Central memory CD8-positive, alpha-beta T cell (primary cell): ENCODE results near the gene NDUFS7.
"Not testable (repeated sequence)": the region's sequence is repeated elsewhere in the genome, so short reads cannot be mapped to it uniquely, and the experiment has no call there.

Source experiments
- ATAC-seq: fragments of 150-1000 bp; cut with Tn5 transposase; replicated peaks from 2 replicates; pipeline ENCODE4 v1.10.0; 2022; ENCODE audit warnings: mild to moderate bottlenecking, moderate FRiP score, moderate number of reproducible peaks; ENCODE audit not compliant: poor library complexity, severe bottlenecking; ENCODE audit errors: extremely low read depth
- DNase-seq, 2 donors: peaks; one replicate each; pipeline ENCODE4 v3.0.0; 2021; ENCODE audit warnings: low spot score in 2 of 2
- H3K27ac Mint-ChIP-seq: one replicate; pipeline ENCODE4 v1.8.0; 2022; ENCODE audit warnings: low read depth, mild to moderate bottlenecking, moderate library complexity, mixed read lengths
- H3K27me3 Mint-ChIP-seq: one replicate; pipeline ENCODE4 v1.8.0; 2022; ENCODE audit warnings: mixed read lengths
- H3K36me3 Mint-ChIP-seq: one replicate; pipeline ENCODE4 v1.8.0; 2022; ENCODE audit warnings: mild to moderate bottlenecking, moderate library complexity, mixed read lengths; ENCODE audit not compliant: insufficient read depth
- H3K4me1 Mint-ChIP-seq: one replicate; pipeline ENCODE4 v1.8.0; 2022; ENCODE audit warnings: mixed read lengths
- H3K4me3 Mint-ChIP-seq: one replicate; pipeline ENCODE4 v1.8.0; 2022; ENCODE audit warnings: mild to moderate bottlenecking, moderate library complexity, mixed read lengths
- H3K9me3 Mint-ChIP-seq: one replicate; pipeline ENCODE4 v1.8.0; 2022; ENCODE audit warnings: mixed read lengths

NDUFS7 gene

GRCh38 chr19:1412995-1413800, 29.5 kb downstream of the NDUFS7 start:
- Mint-ChIP-seq H3K4me3 (peak overlapping the region; percentile 94), H3K9me3 (no peaks in the 10 kb centered on the region), H3K27me3 (no peaks in the 10 kb centered on the region), H3K27ac (peak overlapping the region; percentile 44), H3K4me1 (peaks cover 78% of the 10 kb centered on the region), H3K36me3 (peaks cover 53% of the 10 kb centered on the region)
- ATAC-seq (no peak), DNase-seq (no peak)

GRCh38 chr19:1416014-1416841, 32.5 kb downstream of the NDUFS7 start:
- Mint-ChIP-seq H3K36me3 (peaks cover 67% of the 10 kb centered on the region), H3K4me1 (peaks cover 52% of the 10 kb centered on the region), H3K4me3 (peak overlapping the region; percentile 60), H3K9me3 (no peaks in the 10 kb centered on the region), H3K27me3 (no peaks in the 10 kb centered on the region), H3K27ac (peak overlapping the region; percentile 84)
- DNase-seq (no peak), ATAC-seq (no peak)

- peak overlapping the region; percentile 65 for H3K27ac Mint-ChIP-seq
- peaks cover 65% of the 10 kb centered on the region for H3K36me3 Mint-ChIP-seq
- H3K27me3 Mint-ChIP-seq: no peaks in the 10 kb centered on the region
- no peaks in the 10 kb centered on the region for H3K9me3 Mint-ChIP-seq
- DNase-seq: no peak
- H3K4me3 Mint-ChIP-seq: no peak overlapping the region
- peaks cover 42% of the 10 kb centered on the region for H3K4me1 Mint-ChIP-seq
- no peak for ATAC-seq
Measured at GRCh38 chr19:1417145-1417544, 33.4 kb downstream of the NDUFS7 start.

- Mint-ChIP-seq H3K4me1 (peaks cover 38% of the 10 kb centered on the region), H3K27me3 (no peaks in the 10 kb centered on the region), H3K4me3 (no peak overlapping the region), H3K36me3 (peaks cover 67% of the 10 kb centered on the region), H3K27ac (peak overlapping the region; percentile 65), H3K9me3 (no peaks in the 10 kb centered on the region)
- DNase-seq: no peak
- no peak for ATAC-seq
Measured at GRCh38 chr19:1417681-1418495, 34.2 kb downstream of the NDUFS7 start.

- ATAC-seq: no peak
- no peak for DNase-seq
- no peak overlapping the region for H3K4me3 Mint-ChIP-seq
- H3K9me3 Mint-ChIP-seq: no peaks in the 10 kb centered on the region
- no peaks in the 10 kb centered on the region for H3K27me3 Mint-ChIP-seq
- H3K27ac Mint-ChIP-seq: no peak overlapping the region
- peaks cover 67% of the 10 kb centered on the region for H3K36me3 Mint-ChIP-seq
- peaks cover 38% of the 10 kb centered on the region for H3K4me1 Mint-ChIP-seq
Measured at GRCh38 chr19:1418496-1418775, 34.7 kb downstream of the NDUFS7 start.

- peaks cover 36% of the 10 kb centered on the region for H3K4me1 Mint-ChIP-seq
- no peak overlapping the region for H3K27ac Mint-ChIP-seq
- no peak for DNase-seq
- no peaks in the 10 kb centered on the region for H3K9me3 Mint-ChIP-seq
- H3K4me3 Mint-ChIP-seq: no peak overlapping the region
- H3K36me3 Mint-ChIP-seq: peaks cover 68% of the 10 kb centered on the region
- H3K27me3 Mint-ChIP-seq: no peaks in the 10 kb centered on the region
- no peak for ATAC-seq
Measured at GRCh38 chr19:1418951-1419738, 35.4 kb downstream of the NDUFS7 start.

- not testable (repeated sequence) for H3K9me3 Mint-ChIP-seq, H3K4me3 Mint-ChIP-seq, ATAC-seq, H3K27me3 Mint-ChIP-seq, H3K27ac Mint-ChIP-seq, DNase-seq
- Mint-ChIP-seq H3K36me3 (peaks cover 70% of the 10 kb centered on the region), H3K4me1 (peaks cover 32% of the 10 kb centered on the region)
Measured at GRCh38 chr19:1420085-1420484, 36.4 kb downstream of the NDUFS7 start.

- H3K27ac Mint-ChIP-seq: no peak overlapping the region
- H3K4me1 Mint-ChIP-seq: peaks cover 27% of the 10 kb centered on the region
- DNase-seq: no peak
- no peak overlapping the region for H3K4me3 Mint-ChIP-seq
- ATAC-seq: no peak
- peaks cover 69% of the 10 kb centered on the region for H3K36me3 Mint-ChIP-seq
- no peaks in the 10 kb centered on the region for H3K9me3 Mint-ChIP-seq
- no peaks in the 10 kb centered on the region for H3K27me3 Mint-ChIP-seq
Measured at GRCh38 chr19:1420590-1420989, 36.9 kb downstream of the NDUFS7 start.

GRCh38 chr19:1421218-1421957, 37.7 kb downstream of the NDUFS7 start:
- no peaks in the 10 kb centered on the region for H3K9me3 Mint-ChIP-seq
- no peak overlapping the region for H3K4me3 Mint-ChIP-seq
- DNase-seq (no peak), ATAC-seq (no peak)
- no peaks in the 10 kb centered on the region for H3K27me3 Mint-ChIP-seq
- H3K4me1 Mint-ChIP-seq: peaks cover 19% of the 10 kb centered on the region
- H3K36me3 Mint-ChIP-seq: peaks cover 63% of the 10 kb centered on the region
- no peak overlapping the region for H3K27ac Mint-ChIP-seq

- peaks cover 62% of the 10 kb centered on the region for H3K36me3 Mint-ChIP-seq
- no peaks in the 10 kb centered on the region for H3K27me3 Mint-ChIP-seq
- H3K27ac Mint-ChIP-seq: no peak overlapping the region
- H3K4me1 Mint-ChIP-seq: peaks cover 15% of the 10 kb centered on the region
- H3K4me3 Mint-ChIP-seq: no peak overlapping the region
- no peak for DNase-seq
- no peaks in the 10 kb centered on the region for H3K9me3 Mint-ChIP-seq
- no peak for ATAC-seq
Measured at GRCh38 chr19:1421958-1422305, 38.2 kb downstream of the NDUFS7 start.

- ATAC-seq: no peak
- Mint-ChIP-seq H3K9me3 (no peaks in the 10 kb centered on the region), H3K27me3 (no peaks in the 10 kb centered on the region), H3K27ac (no peak overlapping the region), H3K4me1 (peaks cover 11% of the 10 kb centered on the region), H3K4me3 (no peak overlapping the region), H3K36me3 (peaks cover 62% of the 10 kb centered on the region)
- DNase-seq: no peak
Measured at GRCh38 chr19:1422360-1422759, 38.7 kb downstream of the NDUFS7 start.
